ENCODE results near the gene TECPR2.

DNA sequence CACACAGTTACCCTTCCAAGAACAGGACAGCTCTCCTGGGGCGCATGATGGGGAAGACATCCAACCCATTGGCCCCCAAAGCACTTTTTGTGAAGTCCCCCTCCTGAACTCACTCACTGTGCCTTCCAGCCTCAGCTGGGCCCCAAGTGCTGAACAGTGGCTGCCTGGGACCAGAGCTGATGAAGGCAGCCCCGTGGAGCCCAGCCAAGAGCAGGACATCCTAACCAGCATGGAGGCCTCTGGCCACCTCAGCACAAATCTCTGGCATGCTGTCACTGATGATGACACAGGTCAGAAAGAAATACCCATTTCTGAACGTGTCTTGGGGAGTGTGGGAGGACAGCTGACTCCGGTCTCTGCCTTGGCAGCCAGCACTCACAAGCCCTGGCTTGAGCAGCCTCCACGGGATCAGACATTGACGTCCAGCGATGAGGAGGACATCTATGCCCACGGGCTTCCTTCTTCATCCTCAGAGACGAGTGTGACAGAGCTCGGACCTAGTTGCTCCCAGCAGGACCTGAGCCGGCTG lies 72.0 kb downstream of the TECPR2 start:
- TF ChIP-seq, protein P1, sequence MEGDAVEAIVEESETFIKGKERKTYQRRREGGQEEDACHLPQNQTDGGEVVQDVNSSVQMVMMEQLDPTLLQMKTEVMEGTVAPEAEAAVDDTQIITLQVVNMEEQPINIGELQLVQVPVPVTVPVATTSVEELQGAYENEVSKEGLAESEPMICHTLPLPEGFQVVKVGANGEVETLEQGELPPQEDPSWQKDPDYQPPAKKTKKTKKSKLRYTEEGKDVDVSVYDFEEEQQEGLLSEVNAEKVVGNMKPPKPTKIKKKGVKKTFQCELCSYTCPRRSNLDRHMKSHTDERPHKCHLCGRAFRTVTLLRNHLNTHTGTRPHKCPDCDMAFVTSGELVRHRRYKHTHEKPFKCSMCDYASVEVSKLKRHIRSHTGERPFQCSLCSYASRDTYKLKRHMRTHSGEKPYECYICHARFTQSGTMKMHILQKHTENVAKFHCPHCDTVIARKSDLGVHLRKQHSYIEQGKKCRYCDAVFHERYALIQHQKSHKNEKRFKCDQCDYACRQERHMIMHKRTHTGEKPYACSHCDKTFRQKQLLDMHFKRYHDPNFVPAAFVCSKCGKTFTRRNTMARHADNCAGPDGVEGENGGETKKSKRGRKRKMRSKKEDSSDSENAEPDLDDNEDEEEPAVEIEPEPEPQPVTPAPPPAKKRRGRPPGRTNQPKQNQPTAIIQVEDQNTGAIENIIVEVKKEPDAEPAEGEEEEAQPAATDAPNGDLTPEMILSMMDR (conservative IDR thresholded peaks at IDR 0.05), result no peak
- no peak for TF ChIP-seq EZH2 (IDR thresholded peaks at IDR 0.05; ENCODE audit: low read depth)

Data from PC-9 (cell line).